Spleen (tissue), 7 donors: ENCODE measurements around the gene ENPP6.

ENCODE experiments used
- POLR2A ChIP-seq, 3 donors: fragments of 450-650 bp; IDR thresholded peaks; one replicate each; pipeline ENCODE4 v1.5.1; 2017; ENCODE audit warnings: antibody characterized with exemption in 3 of 3, mild to moderate bottlenecking in 1 of 3
- TF ChIP-seq, protein P1 (sequence below), 11 experiments: fragments of 200-600 bp in 7 of 11; fragments of 450-650 bp in 4 of 11; sonication (generic) in 4 of 11; IDR thresholded peaks in 8 of 11; conservative IDR thresholded peaks in 3 of 11; 1 replicate in 7 of 11; 2 replicates in 4 of 11; pipeline versions ENCODE4 v1.4.0 to v1.8.0; 2016 to 2021; ENCODE audit warnings: antibody characterized with exemption in 11 of 11, inconsistent platforms in 4 of 11, mild to moderate bottlenecking in 1 of 11
- donor health status: DM: no; HTN: no; CAD: no; lungs with moderate emphysema.
- donor health status: DM: no; HTN: no; CAD: no.
- donor health status: DM: no; HTN: no; CAD: no.

DNA sequence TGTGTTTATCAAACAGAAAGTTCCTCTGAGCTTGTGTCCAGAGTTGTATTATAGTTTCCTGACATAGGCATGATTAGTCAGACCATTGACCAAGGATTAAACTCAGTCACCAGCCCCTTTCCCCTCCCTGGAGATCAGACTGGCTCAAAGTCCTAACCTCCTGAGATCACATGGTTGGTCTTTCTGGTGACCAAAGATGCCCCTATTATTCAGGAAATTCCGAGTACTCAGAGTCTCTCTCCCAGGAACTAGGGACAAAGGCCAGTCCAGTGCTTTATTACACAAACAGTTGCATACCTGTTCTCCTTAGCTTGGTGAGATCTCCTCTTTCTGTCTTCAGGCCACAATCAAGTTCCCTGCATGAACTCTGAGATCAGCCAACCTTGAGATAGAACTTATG, 14.5 kb upstream of the ENPP6 start:
- TF ChIP-seq, protein P1, sequence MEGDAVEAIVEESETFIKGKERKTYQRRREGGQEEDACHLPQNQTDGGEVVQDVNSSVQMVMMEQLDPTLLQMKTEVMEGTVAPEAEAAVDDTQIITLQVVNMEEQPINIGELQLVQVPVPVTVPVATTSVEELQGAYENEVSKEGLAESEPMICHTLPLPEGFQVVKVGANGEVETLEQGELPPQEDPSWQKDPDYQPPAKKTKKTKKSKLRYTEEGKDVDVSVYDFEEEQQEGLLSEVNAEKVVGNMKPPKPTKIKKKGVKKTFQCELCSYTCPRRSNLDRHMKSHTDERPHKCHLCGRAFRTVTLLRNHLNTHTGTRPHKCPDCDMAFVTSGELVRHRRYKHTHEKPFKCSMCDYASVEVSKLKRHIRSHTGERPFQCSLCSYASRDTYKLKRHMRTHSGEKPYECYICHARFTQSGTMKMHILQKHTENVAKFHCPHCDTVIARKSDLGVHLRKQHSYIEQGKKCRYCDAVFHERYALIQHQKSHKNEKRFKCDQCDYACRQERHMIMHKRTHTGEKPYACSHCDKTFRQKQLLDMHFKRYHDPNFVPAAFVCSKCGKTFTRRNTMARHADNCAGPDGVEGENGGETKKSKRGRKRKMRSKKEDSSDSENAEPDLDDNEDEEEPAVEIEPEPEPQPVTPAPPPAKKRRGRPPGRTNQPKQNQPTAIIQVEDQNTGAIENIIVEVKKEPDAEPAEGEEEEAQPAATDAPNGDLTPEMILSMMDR (IDR thresholded peaks at IDR 0.05 in 8 of 11, conservative IDR thresholded peaks at IDR 0.05 in 3 of 11), result no peak
- TF ChIP-seq POLR2A (IDR thresholded peaks at IDR 0.05), result no peak
